Panc1 (cell line): ENCODE data around the gene CREB1.

Experiments used
- CTCF ChIP-seq: fragments of 450-650 bp; IDR thresholded peaks from 2 replicates; pipeline ENCODE4 v1.5.1; 2017; ENCODE audit warnings: mild to moderate bottlenecking
- POLR2AphosphoS5 ChIP-seq: IDR thresholded peaks from 2 replicates; pipeline ENCODE4 v1.6.1; 2012; ENCODE audit warnings: mild to moderate bottlenecking, low read depth, low read length, moderate library complexity
- REST ChIP-seq, 2 experiments: IDR thresholded peaks; 2 replicates each; pipeline ENCODE4 v1.6.1; 2011 to 2012; ENCODE audit warnings: low read depth in 2 of 2, control low read depth in 1 of 2, low read length in 1 of 2, mild to moderate bottlenecking in 1 of 2, moderate library complexity in 1 of 2; ENCODE audit not compliant: insufficient read depth in 1 of 2
- SIN3A ChIP-seq: IDR thresholded peaks from 2 replicates; pipeline ENCODE4 v1.6.1; 2012; ENCODE audit warnings: low read depth, mild to moderate bottlenecking, low read length, moderate library complexity, borderline replicate concordance; ENCODE audit not compliant: insufficient read depth

GRCh38 chr2:207481924-207482323 lies 47.8 kb upstream of the CREB1 start:
- no peak for TF ChIP-seq CTCF
- TF ChIP-seq POLR2AphosphoS5, result no peak
- TF ChIP-seq REST (IDR thresholded peaks at IDR 0.05; ENCODE audit: insufficient read depth in 1 of 2, low read depth in 2 of 2, low read length in 1 of 2), result no peak
- no peak for TF ChIP-seq SIN3A
